Lower leg skin (tissue), 4 donors: ENCODE results near the gene COPA. TPM values are rescaled to one million over a fixed set of nuclear protein-coding genes. Genes with fewer than 3 reads are reported as not detected.

Experiments
- DNase-seq, 2 donors: peaks; one replicate each; pipeline ENCODE4 v3.0.0-alpha.2; 2019; ENCODE audit warnings: low spot score in 2 of 2
- H3K4me3 ChIP-seq: fragments of 200-600 bp; sonication (generic); 2 replicates; pipeline ENCODE4 v1.5.1; 2017; ENCODE audit warnings: mild to moderate bottlenecking, low read depth; ENCODE audit not compliant: poor library complexity, severe bottlenecking
- POLR2A ChIP-seq, 2 donors: fragments of 450-650 bp; IDR thresholded peaks; one replicate each; pipeline ENCODE4 v1.6.1; 2016 to 2017; ENCODE audit warnings: antibody characterized with exemption in 2 of 2, mild to moderate bottlenecking in 1 of 2, moderate library complexity in 1 of 2
- WGBS, 2 donors: methylation state at CpG; one replicate each; pipeline ENCODE4 v1.1.5; 2018; 5-methylcytosine and 5-hydroxymethylcytosine counted together
- intact Hi-C: fragments of 100-400 bp; cut with DNase I; formaldehyde crosslinking; loops from one replicate; pipeline ENCODE4 v1.15.0; 2023; ENCODE audit warnings: low total_unique reads
- total RNA-seq, 4 donors: library from RNA; depleted of rRNA; stranded (reverse); fragments of >200 nt; gene quantifications; one replicate each; pipeline ENCODE4 v1.1.0, GENCODE V29; 2016
- TF ChIP-seq, protein P1 (sequence below), 3 donors: fragments of 450-650 bp; IDR thresholded peaks; one replicate each; pipeline ENCODE4 v1.5.1; 2016; ENCODE audit warnings: antibody characterized with exemption in 3 of 3, mild to moderate bottlenecking in 3 of 3, moderate library complexity in 2 of 3

COPA gene
- total RNA-seq, 4 donors from 2014 or later, result 72.3 to 93.6 (median 80.2) TPM

DNA sequence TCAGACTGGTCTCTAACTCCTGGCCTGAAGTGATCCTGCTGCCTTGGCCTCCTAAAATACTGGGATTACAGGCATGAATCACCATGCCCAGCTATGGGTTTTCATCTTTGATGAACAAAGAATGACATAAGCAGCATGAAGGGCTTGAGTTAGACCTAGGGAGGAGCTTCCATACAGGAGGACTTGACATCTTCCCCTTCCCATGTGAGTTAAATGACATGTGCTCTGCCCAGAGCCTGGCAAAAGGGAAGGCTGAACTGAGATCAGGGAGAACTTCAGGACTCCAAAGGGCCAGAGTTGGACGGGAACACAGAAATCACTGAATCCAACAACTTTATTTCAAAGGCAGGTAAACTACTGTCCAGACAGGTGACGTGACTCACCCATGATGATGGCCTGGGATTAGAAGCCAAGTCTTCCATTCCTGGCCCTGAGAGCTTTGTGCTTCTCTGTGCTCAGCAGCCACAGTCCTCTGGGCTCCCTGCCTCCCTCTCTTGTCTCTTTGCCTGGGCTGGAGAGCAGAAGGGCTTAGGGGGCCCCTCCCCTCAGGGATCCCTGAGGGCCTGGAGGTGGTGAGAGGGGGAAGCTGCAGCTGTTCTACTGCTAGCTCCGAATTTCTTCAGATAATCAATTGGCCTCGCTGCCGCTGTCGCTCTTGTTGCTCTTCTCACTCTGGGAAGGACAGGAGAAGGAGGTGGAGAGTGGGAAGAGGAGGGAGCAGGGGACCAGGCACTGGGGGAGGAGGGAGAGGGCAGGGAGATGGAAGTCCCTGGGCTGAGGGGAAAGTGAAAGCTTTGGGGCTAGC lies 31.5 kb upstream of the COPA start:
- no peak for TF ChIP-seq POLR2A (IDR thresholded peaks at IDR 0.05)
- TF ChIP-seq, protein P1, sequence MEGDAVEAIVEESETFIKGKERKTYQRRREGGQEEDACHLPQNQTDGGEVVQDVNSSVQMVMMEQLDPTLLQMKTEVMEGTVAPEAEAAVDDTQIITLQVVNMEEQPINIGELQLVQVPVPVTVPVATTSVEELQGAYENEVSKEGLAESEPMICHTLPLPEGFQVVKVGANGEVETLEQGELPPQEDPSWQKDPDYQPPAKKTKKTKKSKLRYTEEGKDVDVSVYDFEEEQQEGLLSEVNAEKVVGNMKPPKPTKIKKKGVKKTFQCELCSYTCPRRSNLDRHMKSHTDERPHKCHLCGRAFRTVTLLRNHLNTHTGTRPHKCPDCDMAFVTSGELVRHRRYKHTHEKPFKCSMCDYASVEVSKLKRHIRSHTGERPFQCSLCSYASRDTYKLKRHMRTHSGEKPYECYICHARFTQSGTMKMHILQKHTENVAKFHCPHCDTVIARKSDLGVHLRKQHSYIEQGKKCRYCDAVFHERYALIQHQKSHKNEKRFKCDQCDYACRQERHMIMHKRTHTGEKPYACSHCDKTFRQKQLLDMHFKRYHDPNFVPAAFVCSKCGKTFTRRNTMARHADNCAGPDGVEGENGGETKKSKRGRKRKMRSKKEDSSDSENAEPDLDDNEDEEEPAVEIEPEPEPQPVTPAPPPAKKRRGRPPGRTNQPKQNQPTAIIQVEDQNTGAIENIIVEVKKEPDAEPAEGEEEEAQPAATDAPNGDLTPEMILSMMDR (IDR thresholded peaks at IDR 0.05), result no peak
- intact Hi-C loops, result no loop called here
- no peak for DNase-seq
- H3K4me3 ChIP-seq, result no peak overlapping the region
- WGBS, 2 donors, result 54 to 57% methylated on average over 6 of the region's 6 CpGs

DNA sequence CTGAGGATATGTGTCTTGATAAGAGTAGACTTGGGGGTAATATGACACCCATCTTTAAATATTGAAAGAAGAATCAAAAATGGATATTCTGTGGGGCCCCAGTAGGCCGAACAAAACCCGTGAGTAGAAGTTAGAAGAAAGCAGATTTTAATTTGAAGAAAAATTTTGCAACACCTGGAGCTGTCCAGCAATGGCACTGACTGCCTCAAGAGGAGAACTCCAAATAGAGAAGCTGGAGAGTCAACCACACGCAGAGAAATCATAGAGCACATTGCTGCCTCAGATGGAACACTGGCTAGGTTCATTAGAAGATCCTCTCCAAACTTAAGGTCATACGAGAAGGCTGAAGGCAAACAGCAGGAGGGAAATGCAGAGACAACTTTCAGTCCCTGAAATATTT lies 30.6 kb upstream of the COPA start:
- intact Hi-C loops, result no loop called here
- no peak overlapping the region for H3K4me3 ChIP-seq
- TF ChIP-seq, protein P1 (IDR thresholded peaks at IDR 0.05), result no peak
- no peak for TF ChIP-seq POLR2A (IDR thresholded peaks at IDR 0.05)
- 91 to 94% methylated on average over 4 of the region's 4 CpGs for WGBS, 2 donors
- DNase-seq, result no peak

DNA sequence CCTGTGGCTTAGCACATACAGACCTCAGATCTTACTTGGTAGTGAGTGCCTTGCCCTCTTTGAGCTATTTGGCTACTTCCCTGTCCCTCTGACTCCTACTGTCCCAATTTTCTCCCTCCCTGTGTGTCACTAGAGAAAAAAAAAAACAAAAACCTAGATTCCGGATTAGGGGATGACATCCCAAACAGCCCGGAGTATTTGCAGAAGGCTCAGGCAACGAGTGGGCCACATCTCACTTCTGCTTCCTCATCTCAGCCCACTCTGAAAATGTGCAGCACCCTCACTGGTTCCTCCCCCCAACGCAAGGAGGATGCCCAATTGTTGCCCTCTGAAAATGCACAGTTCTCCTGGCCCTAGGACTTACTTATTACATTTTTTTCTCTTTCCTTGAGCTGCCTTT lies 28.7 kb upstream of the COPA start:
- intact Hi-C loops, result no loop called here
- WGBS, 2 donors, result 80 to 87% methylated on average over 4 of the region's 4 CpGs

DNA sequence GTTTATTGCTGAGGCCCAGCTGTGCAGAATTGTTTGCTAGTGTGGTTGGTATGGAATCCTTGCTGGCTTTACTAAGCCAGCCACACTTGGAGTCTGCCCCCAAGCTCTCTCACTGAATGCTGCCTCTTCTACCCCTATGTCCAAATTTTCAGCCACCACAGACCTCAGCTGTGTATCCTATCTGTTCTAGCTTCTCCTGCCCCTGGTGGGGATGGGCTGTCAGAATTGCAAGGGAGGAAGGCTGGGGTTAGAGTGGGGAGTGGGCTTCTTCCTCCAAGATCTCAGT lies 28.2 kb upstream of the COPA start:
- TF ChIP-seq POLR2A (IDR thresholded peaks at IDR 0.05), result no peak
- TF ChIP-seq, protein P1 (IDR thresholded peaks at IDR 0.05), result no peak
- no peak for DNase-seq
- H3K4me3 ChIP-seq, result no peak overlapping the region
- intact Hi-C loops, result no loop called here

More for the DNA sequence above, 28.7 kb upstream of the COPA start:
- no peak for DNase-seq
- no peak overlapping the region for H3K4me3 ChIP-seq
- no peak for TF ChIP-seq POLR2A (IDR thresholded peaks at IDR 0.05)
- TF ChIP-seq, protein P1 (IDR thresholded peaks at IDR 0.05), result no peak

DNA sequence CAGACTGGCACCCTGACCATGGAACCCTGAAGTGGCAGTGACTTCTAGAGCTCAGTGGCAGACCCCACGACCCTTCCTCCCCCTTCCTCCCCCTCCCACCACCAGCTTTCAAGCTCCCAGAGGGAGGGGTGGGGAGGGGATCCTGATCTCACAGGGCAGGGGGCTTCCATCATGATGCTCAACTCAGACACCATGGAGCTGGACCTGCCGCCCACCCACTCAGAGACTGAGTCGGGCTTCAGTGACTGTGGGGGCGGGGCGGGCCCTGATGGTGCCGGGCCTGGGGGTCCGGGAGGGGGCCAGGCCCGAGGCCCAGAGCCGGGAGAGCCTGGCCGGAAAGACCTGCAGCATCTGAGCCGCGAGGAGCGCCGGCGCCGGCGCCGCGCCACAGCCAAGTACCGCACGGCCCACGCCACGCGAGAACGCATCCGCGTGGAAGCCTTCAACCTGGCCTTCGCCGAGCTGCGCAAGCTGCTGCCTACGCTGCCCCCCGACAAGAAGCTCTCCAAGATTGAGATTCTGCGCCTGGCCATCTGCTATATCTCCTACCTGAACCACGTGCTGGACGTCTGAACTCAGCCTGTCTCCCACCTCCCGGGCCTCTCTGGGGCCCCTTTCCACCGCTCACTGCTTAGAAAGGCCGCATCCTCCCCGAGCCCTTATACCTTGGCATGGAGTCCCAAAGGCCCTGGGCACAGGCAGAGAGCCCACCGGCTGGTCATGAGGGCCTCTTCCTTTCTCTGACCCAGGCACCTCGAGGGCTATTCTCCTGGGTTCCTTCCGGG lies 27.7 kb upstream of the COPA start:
- 75 to 82% methylated on average over 29 to 38 of the region's 42 CpGs for WGBS, 2 donors

More for the DNA sequence above, 27.7 kb upstream of the COPA start:
- intact Hi-C loops, result no loop called here
- H3K4me3 ChIP-seq, result no peak overlapping the region
- peak in 1 of 2 donors; percentile 77 for DNase-seq
- TF ChIP-seq, protein P1 (IDR thresholded peaks at IDR 0.05), result no peak
- no peak for TF ChIP-seq POLR2A (IDR thresholded peaks at IDR 0.05)
